NCI-H69 (cell line): Measurements from ENCODE around the gene PRKCQ.
"Not testable (repeated sequence)": the region's sequence is repeated elsewhere in the genome, so short reads cannot be mapped to it uniquely, and the experiment has no call there.

Experiments
- DNase-seq: peaks from one replicate; lab custom pipeline; 2025; lab: John Stamatoyannopoulos, UW

The PRKCQ gene

GRCh38 chr10:6593241-6593671, 13.2 kb upstream of the PRKCQ start:
- no peak for DNase-seq

DNA sequence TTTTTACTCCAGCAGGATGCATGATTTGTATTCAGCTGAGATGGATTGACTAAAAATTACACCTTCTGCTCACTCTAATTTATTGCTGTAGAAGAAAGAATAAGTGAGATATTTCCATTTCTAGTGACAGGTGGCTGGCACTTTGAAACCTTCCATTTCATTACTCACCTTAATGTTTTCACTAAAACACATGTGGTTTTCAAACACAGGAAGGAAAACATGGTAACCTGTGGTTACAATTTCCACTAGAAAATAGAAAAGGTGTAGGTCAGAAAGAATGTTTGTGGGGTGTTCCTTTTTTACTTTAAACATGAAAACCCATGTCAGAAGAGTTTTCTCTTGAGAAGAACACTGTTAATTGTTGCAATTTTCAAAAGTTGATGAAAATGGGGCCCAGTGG, 12.0 kb upstream of the PRKCQ start:
- no peak for DNase-seq

DNA sequence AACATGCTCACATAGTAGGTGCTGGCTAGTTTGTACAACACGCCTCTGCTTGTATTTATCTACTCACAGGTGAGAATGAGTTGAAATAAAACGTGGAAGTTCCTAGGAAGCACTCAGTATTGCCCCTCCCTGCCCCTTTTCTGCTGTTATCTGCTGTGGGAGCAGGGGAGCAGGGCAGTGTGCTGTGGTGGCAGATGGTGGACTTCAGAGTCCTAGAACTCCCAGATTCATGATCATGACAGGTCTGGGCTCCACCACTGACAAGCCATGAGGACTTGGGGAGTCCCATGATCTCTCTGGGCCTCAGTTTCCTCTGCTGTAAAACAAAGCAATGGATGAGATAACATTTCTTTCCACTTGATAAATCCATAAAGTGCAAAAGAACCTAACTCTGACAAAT, 11.6 kb upstream of the PRKCQ start:
- no peak for DNase-seq

DNA sequence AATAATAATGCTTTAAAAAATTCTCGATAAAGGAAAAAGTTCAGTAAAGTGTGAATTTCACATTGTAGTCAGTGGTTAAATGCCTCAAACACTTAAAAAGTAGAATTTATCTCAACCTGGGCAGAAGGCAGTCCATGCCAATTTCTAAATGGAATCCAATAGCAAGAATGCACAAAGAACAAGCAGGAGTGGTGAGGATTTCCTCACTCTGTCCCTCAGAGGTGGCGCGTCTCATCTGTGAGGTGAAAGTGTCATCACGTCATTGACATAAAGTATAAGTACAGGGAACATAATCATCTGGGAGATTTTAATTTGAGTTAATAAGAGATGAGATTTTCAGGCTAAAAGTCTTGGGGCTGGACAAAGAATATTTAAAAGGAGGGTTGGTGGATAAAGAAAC, 10.0 kb upstream of the PRKCQ start:
- DNase-seq = no peak

GRCh38 chr10:6589287-6590094, 9.4 kb upstream of the PRKCQ start:
- no peak for DNase-seq

- DNase-seq = no peak
Measured at GRCh38 chr10:6588845-6589244, 8.8 kb upstream of the PRKCQ start.

GRCh38 chr10:6588082-6588481, 8.0 kb upstream of the PRKCQ start:
- DNase-seq = no peak

GRCh38 chr10:6586501-6586900, 6.4 kb upstream of the PRKCQ start:
- no peak for DNase-seq

GRCh38 chr10:6583447-6583846, 3.4 kb upstream of the PRKCQ start:
- DNase-seq = no peak

- DNase-seq = not testable (repeated sequence)
Measured at GRCh38 chr10:6582913-6583312, 2.8 kb upstream of the PRKCQ start.

- no peak for DNase-seq
Measured at GRCh38 chr10:6582298-6582697, 2.2 kb upstream of the PRKCQ start.

GRCh38 chr10:6581778-6582228, 1.7 kb upstream of the PRKCQ start:
- no peak for DNase-seq

- DNase-seq = not testable (repeated sequence)
Measured at GRCh38 chr10:6581223-6581622, 1.1 kb upstream of the PRKCQ start.

DNA sequence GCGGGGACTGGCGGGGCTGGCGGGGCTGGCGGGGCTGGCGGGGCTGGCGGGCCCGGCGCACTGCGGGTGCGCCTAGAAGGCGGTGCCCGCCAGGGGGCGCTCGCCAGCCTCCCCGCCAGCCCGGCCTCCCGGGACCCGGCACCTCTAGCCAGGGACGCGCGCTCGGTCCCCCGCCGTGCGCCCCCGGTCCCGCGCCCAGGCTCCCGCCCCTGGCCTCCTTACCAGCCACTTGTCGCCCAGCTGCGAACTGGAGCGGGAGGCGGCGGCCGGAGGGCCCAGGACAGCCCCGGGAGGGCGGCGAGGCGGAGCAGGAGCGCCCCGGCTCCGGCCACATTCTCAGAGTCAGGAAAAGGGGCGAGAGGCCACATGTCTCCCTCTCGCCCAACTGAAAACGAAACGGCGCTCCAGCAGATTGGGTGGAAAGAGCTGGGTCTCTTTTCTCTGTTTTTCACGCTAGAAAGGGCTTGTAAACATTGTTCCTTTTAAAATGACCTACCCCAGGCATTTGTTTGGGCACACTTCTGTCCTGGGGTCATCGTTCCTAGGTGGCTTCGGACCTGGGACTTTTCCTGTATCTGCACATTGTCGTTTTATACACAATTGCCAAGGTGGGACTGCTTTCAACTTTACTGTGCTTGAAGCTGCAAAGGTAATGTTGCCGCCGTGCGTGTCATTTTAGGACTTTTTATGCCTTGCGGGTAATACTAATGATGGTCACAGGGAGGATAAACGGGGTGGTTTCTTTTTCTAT, 378 bp upstream of the PRKCQ start:
- DNase-seq = peak; percentile 15

- no peak for DNase-seq
Measured at GRCh38 chr10:6579183-6579903, 733 bp downstream of the PRKCQ start.

DNA sequence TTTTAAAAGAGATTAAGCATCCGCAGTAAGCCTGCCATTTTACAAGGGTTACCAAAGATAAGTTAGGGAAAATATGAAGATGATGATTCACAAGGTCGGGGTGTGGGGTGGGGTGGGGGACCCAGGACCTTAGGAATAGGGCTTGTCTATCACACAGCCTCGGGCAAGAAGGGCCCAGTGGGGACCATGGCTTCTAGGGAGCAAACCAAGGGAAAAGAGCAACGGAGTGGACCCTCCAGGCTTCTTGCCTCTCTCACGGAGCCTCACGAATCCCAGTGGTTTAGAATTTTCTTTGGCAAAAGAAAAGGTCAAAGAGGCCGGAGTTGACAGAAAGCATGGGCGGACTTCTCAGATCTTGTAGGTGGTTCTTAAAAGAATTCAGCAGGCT, 1.3 kb downstream of the PRKCQ start:
- no peak for DNase-seq

DNA sequence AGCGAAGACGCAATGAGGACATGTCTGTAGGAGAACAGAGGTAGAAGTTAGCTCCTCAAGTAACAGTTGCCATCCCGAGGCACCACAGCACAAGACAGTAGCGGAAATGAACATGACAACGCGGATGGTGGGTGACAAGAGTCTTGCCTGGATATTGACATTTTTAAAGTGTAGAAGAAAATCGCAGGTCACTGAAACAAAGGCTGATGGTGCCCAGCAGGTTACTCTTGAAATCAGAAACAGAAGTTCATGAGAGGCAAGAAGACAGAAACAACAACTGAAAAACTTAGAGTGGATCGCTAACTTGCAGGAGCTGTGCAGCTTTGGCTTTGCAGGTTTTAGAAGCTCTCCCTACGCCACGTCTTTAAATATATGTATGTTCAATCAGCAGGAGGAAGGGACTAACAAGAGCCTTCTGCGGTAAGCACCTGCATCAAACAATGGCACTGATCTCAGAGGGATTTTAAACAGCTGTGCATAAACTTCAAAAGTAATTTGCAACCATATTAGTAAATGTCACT, 1.8 kb downstream of the PRKCQ start:
- no peak for DNase-seq

DNA sequence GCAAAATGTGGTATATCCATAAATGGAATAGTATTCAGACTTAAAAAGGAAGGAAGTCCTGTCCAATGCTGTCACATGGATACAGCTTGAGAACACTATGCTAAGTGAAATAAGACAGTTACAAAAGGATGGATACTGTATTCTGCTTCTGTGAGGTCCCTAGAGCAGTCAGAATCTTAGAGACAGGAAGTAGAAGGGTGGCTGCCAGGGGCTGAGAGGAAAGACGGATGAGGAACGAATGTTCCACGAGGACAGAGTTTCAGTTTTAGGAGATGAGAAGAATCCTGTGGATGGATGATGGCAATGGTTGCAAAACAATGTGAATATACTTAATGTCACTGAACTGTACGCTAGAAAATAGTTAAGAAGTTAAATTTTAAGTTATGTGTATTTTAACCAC, 3.8 kb downstream of the PRKCQ start:
- no peak for DNase-seq

DNA sequence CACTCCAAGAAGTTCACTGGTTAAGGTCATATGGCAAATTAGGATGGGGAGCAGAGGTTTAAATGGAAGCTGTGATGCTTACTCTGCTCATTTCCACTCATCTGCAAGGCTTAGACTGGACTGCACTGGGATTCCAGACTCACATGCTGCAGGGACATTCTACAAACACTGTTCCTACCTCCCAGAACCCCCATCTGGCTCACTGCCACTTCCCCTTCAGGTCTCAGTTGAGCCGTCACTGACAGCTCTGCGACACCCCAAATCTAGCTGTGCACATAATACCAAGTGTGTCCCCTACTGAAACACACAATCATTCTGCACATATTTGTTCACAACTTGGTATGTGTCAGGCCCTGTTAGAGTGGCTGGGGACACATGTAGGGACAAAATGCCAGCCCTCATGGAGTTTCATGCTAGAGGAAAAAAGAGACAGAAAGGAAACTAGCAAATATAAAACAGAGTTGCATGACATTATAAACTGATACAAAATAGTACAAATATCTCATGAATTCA, 5.4 kb downstream of the PRKCQ start:
- DNase-seq = no peak

GRCh38 chr10:6570893-6571292, 9.2 kb downstream of the PRKCQ start:
- no peak for DNase-seq

GRCh38 chr10:6569259-6569658, 10.8 kb downstream of the PRKCQ start:
- no peak for DNase-seq

GRCh38 chr10:6567884-6568283, 12.2 kb downstream of the PRKCQ start:
- no peak for DNase-seq
